Measurements from ENCODE around the gene HABP4. TPM values are rescaled to one million over a fixed set of nuclear protein-coding genes. Genes with fewer than 3 reads are reported as not detected.

HABP4 gene
- total RNA-seq, 4 donors from 2014 or later, result 1.9 to 11.3 (median 5.0) TPM

GRCh38 chr9:96436063-96436455, 13.9 kb upstream of the HABP4 start:
- H3K9me3 ChIP-seq, result no peaks in the 10 kb centered on the region
- H3K4me3 ChIP-seq, result no peak overlapping the region
- intact Hi-C loops (cut with DNase I; ENCODE audit: low total_unique reads), result no loop called here
- H3K4me1 ChIP-seq, result no peaks in the 10 kb centered on the region
- no peaks in the 10 kb centered on the region for H3K27me3 ChIP-seq
- TF ChIP-seq POLR2AphosphoS5 (IDR thresholded peaks at IDR 0.05), result no peak
- no peak for TF ChIP-seq EP300 (IDR thresholded peaks at IDR 0.05; ENCODE audit: low read depth)
- TF ChIP-seq POLR2A (IDR thresholded peaks at IDR 0.05), result no peak
- no peak for TF ChIP-seq CTCF (IDR thresholded peaks at IDR 0.05)
- in situ Hi-C loops (cut with MboI; ENCODE audit: low pct_ligation_motif_present in 1 of 4, low pct_unique_long_range_greater_than_20kb in 1 of 4, low sequenced_read_pairs in 3 of 4), result loop anchor here in 1 of 4 donors (10.0 kb wide), 1 partner anchor 111 kb away; no protein-coding TSS in a partner anchor
- H3K27ac ChIP-seq, result no peak overlapping the region
- no peak for DNase-seq
- WGBS, 2 donors (ENCODE audit: low coverage in 1 of 2), result 84% methylated on average over 2 of the region's 2 CpGs; no CpG with 5 or more reads in 1 of the 2 donors
- no peaks in the 10 kb centered on the region for H3K36me3 ChIP-seq

DNA sequence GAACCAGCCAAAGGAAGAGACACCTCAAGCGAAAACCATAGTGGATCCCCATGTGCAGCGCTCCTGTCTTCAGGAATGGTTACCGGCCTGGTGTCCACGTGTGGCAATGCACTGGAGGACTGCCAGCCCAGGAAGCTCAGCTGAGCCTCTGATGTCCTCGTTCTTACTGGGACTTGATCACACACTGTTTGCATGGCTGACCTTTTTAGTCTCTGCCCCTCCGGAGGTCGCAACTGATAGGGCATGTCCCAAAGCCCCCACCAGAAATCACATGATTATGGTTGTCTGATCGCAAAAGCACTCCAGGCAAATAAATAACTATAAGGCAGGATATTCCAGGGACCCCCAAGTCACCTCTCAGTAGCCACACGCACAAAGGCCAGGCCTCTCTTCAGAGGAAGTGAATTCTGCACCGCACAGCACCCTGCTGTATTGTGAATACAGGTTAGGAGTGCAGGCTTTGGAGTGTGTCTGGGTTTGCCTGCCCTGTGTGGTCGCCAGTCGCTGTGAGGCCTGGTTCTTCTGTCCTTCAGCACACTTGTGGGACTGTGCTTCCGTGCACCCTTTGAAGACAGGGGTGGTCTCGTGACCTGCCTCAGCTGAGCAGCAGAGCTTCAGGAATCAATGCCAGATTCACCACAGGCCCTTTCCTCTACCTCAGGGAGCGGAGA, 13.4 kb upstream of the HABP4 start:
- DNase-seq, result no peak
- Histone ChIP-seq H3K27ac (no peak overlapping the region), H3K4me1 (no peaks in the 10 kb centered on the region), H3K36me3 (no peaks in the 10 kb centered on the region), H3K4me3 (no peak overlapping the region), H3K27me3 (no peaks in the 10 kb centered on the region), H3K9me3 (no peaks in the 10 kb centered on the region)
- TF ChIP-seq EP300 (IDR thresholded peaks at IDR 0.05; ENCODE audit: low read depth) (no peak), POLR2AphosphoS5 (IDR thresholded peaks at IDR 0.05) (no peak), POLR2A (IDR thresholded peaks at IDR 0.05) (no peak), CTCF (IDR thresholded peaks at IDR 0.05) (no peak)
- in situ Hi-C loops (cut with MboI; ENCODE audit: low pct_ligation_motif_present in 1 of 4, low pct_unique_long_range_greater_than_20kb in 1 of 4, low sequenced_read_pairs in 3 of 4), result loop anchor here in 1 of 4 donors (10.0 kb wide), 1 partner anchor 112 kb away; no protein-coding TSS in a partner anchor
- intact Hi-C loops (cut with DNase I; ENCODE audit: low total_unique reads), result no loop called here
- WGBS, 2 donors (ENCODE audit: low coverage in 1 of 2), result 85 to 100% methylated on average over 1 to 15 of the region's 15 CpGs

- intact Hi-C loops (cut with DNase I; ENCODE audit: low total_unique reads) (no loop called here), in situ Hi-C loops (cut with MboI; ENCODE audit: low pct_ligation_motif_present in 1 of 4, low pct_unique_long_range_greater_than_20kb in 1 of 4, low sequenced_read_pairs in 3 of 4) (loop anchor here in 1 of 4 donors (10.0 kb wide), 1 partner anchor 113 kb away; no protein-coding TSS in a partner anchor)
- Histone ChIP-seq H3K4me3 (no peak overlapping the region), H3K36me3 (no peaks in the 10 kb centered on the region), H3K27ac (no peak overlapping the region), H3K4me1 (no peaks in the 10 kb centered on the region), H3K27me3 (no peaks in the 10 kb centered on the region), H3K9me3 (no peaks in the 10 kb centered on the region)
- TF ChIP-seq POLR2A (IDR thresholded peaks at IDR 0.05) (no peak), CTCF (IDR thresholded peaks at IDR 0.05) (no peak), POLR2AphosphoS5 (IDR thresholded peaks at IDR 0.05) (no peak), EP300 (IDR thresholded peaks at IDR 0.05; ENCODE audit: low read depth) (no peak)
- 96% methylated on average over 7 of the region's 7 CpGs; no CpG with 5 or more reads in 1 of the 2 donors for whole genome bisulfite sequencing, 2 donors (ENCODE audit: low coverage in 1 of 2)
- no peak for DNase-seq
Observed at GRCh38 chr9:96437454-96437853, 12.5 kb upstream of the HABP4 start.

DNA sequence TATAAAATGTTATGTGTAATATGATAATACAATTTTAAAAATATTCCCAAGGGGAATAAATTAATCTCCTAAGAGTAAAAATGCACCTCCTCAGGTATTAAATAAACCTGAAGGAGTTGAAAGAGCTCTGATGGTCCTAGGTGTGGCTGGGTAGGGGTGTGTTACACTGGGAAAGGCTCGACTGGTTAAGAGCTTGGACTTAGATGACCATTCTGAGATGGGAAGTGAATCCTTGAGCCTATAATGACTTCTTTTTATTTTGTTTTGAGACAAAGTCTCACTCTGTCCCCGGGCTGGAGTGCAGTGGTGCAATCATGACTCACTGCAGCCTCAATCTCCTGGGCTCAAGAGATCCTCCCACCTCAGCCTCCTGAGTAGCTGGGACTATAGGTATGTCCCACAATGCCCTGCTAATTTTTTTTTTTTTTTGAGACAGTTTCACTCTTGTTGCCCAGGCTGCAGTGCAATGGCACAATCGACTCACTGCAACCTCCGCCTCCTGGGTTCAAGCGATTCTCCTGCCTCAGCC, 9.2 kb upstream of the HABP4 start:
- no peaks in the 10 kb centered on the region for H3K4me1 ChIP-seq
- 66 to 81% methylated on average over 2 to 5 of the region's 5 CpGs for WGBS, 2 donors (ENCODE audit: low coverage in 1 of 2)
- TF ChIP-seq POLR2A (IDR thresholded peaks at IDR 0.05) (no peak), EP300 (IDR thresholded peaks at IDR 0.05; ENCODE audit: low read depth) (no peak), CTCF (IDR thresholded peaks at IDR 0.05) (no peak), POLR2AphosphoS5 (IDR thresholded peaks at IDR 0.05) (no peak)
- no peak overlapping the region for H3K27ac ChIP-seq
- H3K27me3 ChIP-seq, result no peaks in the 10 kb centered on the region
- H3K4me3 ChIP-seq, result no peak overlapping the region
- no peaks in the 10 kb centered on the region for H3K9me3 ChIP-seq
- H3K36me3 ChIP-seq, result no peaks in the 10 kb centered on the region
- intact Hi-C loops (cut with DNase I; ENCODE audit: low total_unique reads) (loop anchor here (10.0 kb wide), 1 partner anchor 96 kb away; no protein-coding TSS in a partner anchor), in situ Hi-C loops (cut with MboI; ENCODE audit: low pct_ligation_motif_present in 1 of 4, low pct_unique_long_range_greater_than_20kb in 1 of 4, low sequenced_read_pairs in 3 of 4) (loop anchor here (10.0 kb wide), 4 partner anchors 116 to 224 kb away; partner anchors contain the start of gene PRXL2C (in 2 of the 4))
- no peak for DNase-seq

Measured in transverse colon (tissue), 4 donors.